BJ (cell line): ENCODE results near the gene NELL2. TPM values are rescaled to one million over a fixed set of nuclear protein-coding genes. Genes with fewer than 3 reads are reported as not detected.

Source experiments
- CTCF ChIA-PET: fragments of 350-600 bp; formaldehyde crosslinking; extraction: SDS; loops from one replicate; lab custom pipeline; 2021; ENCODE audit warnings: antibody characterized with exemption, inconsistent platforms; lab: Yijun Ruan, JAX
- POLR2A ChIA-PET: fragments of 300-600 bp; sonication (Branson Sonifier 250); formaldehyde crosslinking; extraction: SDS; loops from one replicate; lab custom pipeline; 2021; ENCODE audit warnings: antibody characterized with exemption; lab: Charles Lee
- DNase-seq: peaks from one replicate; pipeline ENCODE4 v3.0.0-alpha.2; 2011; ENCODE audit warnings: low read depth
- H3K27me3 ChIP-seq: 2 replicates; pipeline ENCODE4 v1.6.0; 2011; ENCODE audit warnings: low read length; ENCODE audit not compliant: control insufficient read depth, insufficient read depth
- H3K36me3 ChIP-seq: 2 replicates; pipeline ENCODE4 v1.5.1; 2011; ENCODE audit warnings: low read length; ENCODE audit not compliant: control insufficient read depth, insufficient read depth
- H3K4me3 ChIP-seq: 2 replicates; pipeline ENCODE4 v1.5.1; 2011; ENCODE audit warnings: low read depth, mild to moderate bottlenecking, control low read depth, low read length
- CTCF ChIP-seq: IDR thresholded peaks from 2 replicates; pipeline ENCODE4 v1.5.1; 2011; ENCODE audit warnings: low read depth, mild to moderate bottlenecking, control low read depth, inconsistent platforms, low read length, moderate library complexity; ENCODE audit not compliant: insufficient read depth
- polyA plus RNA-seq: library from polyadenylated mRNA; depleted of rRNA; stranded (reverse); fragments of >200 nt; gene quantifications from 2 replicates; pipeline ENCODE4 v1.2.3, GENCODE V29; 2011

NELL2 gene
- polyA plus RNA-seq, 1 experiment = 0.23 TPM

- CTCF ChIA-PET = no interaction called here
- DNase-seq = no peak
- H3K27me3 ChIP-seq = no peaks in the 10 kb centered on the region
- POLR2A ChIA-PET = no interaction called here
- TF ChIP-seq CTCF = no peak
- H3K4me3 ChIP-seq = no peak overlapping the region
- H3K36me3 ChIP-seq = no peaks in the 10 kb centered on the region
These were observed 158.5 kb downstream of the NELL2 start for GRCh38 chr12:44717612-44718011.

DNA sequence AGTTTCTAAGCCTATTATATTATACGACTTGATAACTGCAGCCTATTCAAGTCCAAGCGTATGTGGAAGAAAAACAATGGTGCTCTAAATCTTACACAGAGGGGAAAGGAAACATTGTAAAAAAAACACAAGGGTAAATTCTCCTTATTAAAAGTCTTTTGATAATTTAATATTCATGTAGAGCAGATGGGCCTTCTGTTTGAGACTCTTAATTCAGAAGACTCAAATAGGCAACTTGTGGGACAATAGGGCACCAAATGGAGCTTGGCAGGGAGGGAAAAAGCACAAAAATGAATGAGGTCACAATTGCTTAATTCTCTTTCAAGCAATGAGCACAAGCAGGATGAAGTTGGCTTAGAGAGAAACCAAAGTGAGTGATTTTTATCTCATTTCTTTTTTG is 159.4 kb downstream of the NELL2 start:
- ChIA-PET CTCF (no interaction called here), POLR2A (no interaction called here)
- H3K36me3 ChIP-seq = no peaks in the 10 kb centered on the region
- H3K27me3 ChIP-seq = no peaks in the 10 kb centered on the region
- no peak for TF ChIP-seq CTCF
- no peak for DNase-seq
- H3K4me3 ChIP-seq = no peak overlapping the region

- Histone ChIP-seq H3K27me3 (no peaks in the 10 kb centered on the region), H3K4me3 (no peak overlapping the region), H3K36me3 (no peaks in the 10 kb centered on the region)
- ChIA-PET CTCF (no interaction called here), POLR2A (no interaction called here)
- DNase-seq = no peak
- no peak for TF ChIP-seq CTCF
These were observed 164.4 kb downstream of the NELL2 start for GRCh38 chr12:44711736-44712135.

GRCh38 chr12:44709166-44709565 is 166.9 kb downstream of the NELL2 start:
- Histone ChIP-seq H3K36me3 (no peaks in the 10 kb centered on the region), H3K27me3 (no peaks in the 10 kb centered on the region), H3K4me3 (no peak overlapping the region)
- no peak for TF ChIP-seq CTCF
- no peak for DNase-seq
- ChIA-PET POLR2A (no interaction called here), CTCF (no interaction called here)

DNA sequence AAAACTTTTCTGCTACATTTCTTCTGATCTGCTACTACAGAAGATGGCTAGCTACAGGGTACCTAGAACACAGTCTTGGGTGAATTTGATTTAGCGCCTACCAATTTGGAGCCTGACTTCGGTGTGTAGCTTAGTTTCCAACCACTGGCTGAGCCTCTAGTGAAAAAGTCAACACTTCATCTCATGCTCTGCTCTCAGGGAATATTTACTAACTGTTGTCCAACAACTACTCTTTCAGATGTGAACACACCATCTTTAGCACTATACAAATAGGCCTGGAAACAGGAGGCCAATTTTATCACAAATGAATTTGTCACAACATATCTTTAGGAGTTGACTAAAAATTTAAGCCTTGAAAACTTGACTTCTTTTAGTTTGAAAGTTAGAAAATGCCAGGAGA is 167.9 kb downstream of the NELL2 start:
- no peaks in the 10 kb centered on the region for H3K27me3 ChIP-seq
- POLR2A ChIA-PET = no interaction called here
- CTCF ChIA-PET = no interaction called here
- TF ChIP-seq CTCF = no peak
- H3K4me3 ChIP-seq = no peak overlapping the region
- no peaks in the 10 kb centered on the region for H3K36me3 ChIP-seq
- DNase-seq = no peak
